Frontal cortex (tissue), 4 donors: Measurements from ENCODE around the gene GLP2R. TPM values are rescaled to one million over a fixed set of nuclear protein-coding genes. Genes with fewer than 3 reads are reported as not detected.

ENCODE experiments used
- DNase-seq, 2 donors: peaks; one replicate each; pipeline ENCODE4 v3.0.0; 2012; ENCODE audit warnings: low spot score in 2 of 2
- FAIRE-seq: peaks from 2 replicates; lab custom pipeline; 2012; peaks lifted over from hg19 to GRCh38; lab: Jason Lieb, UNC
- total RNA-seq: library from RNA; depleted of rRNA; stranded (reverse); fragments of >200 nt; gene quantifications from one replicate; pipeline ENCODE4 v1.2.3, GENCODE V29; 2014
- donor health status: control.
- donor health status: control.
- donor health status: control.

Gene GLP2R
- total RNA-seq, 1 donor from 2014 or later: not detected

- FAIRE-seq (no peak), DNase-seq (no peak)
Measured at GRCh38 chr17:9887508-9887907, 61.8 kb downstream of the GLP2R start.

GRCh38 chr17:9890124-9890523 is 64.4 kb downstream of the GLP2R start:
- FAIRE-seq (no peak), DNase-seq (no peak)

DNA sequence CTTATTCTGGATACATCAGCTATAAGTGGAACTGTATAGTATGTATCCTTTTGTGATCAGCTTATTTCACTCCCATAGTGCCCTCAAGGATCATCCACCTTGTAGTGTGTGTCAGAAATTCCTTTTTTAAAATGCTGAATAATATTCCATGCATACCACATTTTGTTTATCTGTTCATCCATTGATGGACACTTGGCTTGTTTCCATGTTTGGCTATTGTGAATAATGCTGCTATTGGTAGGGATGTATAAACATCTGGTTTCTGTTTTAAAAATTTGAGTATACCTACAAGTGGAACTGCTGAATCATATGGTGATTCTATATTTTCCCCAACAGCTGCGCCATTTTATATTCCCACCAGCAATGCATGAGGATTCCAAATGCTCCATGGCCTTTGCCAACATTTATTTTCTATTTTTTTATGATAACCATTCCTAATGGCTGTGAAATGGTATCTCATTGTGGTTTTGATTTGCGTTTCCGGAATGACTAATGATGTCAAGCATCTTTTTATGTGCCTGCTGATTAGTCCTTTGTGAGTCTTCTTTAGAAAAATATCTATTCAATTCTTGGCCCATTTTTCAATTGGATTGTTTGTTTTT is 67.8 kb downstream of the GLP2R start:
- FAIRE-seq: no peak
- DNase-seq: no peak

DNA sequence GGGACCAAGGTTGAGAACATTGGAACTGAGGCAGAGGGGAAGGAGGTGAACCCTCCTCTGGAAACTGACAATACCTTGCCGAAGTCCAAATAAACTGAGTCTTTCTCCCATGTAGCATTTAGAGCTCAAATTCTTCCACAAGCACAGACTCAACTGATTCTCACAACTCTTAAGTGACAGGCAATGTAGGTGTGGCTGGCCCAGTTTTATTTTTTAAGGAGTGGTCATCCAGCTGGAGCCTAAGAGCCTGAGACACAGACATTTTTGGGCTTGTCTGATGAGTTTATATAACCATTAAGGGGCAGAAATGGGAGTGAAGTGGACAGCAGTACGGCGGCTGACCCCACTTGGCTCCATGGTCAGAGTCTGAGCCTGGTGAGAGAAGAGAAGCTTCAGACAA is 68.5 kb downstream of the GLP2R start:
- FAIRE-seq: no peak
- no peak for DNase-seq

DNA sequence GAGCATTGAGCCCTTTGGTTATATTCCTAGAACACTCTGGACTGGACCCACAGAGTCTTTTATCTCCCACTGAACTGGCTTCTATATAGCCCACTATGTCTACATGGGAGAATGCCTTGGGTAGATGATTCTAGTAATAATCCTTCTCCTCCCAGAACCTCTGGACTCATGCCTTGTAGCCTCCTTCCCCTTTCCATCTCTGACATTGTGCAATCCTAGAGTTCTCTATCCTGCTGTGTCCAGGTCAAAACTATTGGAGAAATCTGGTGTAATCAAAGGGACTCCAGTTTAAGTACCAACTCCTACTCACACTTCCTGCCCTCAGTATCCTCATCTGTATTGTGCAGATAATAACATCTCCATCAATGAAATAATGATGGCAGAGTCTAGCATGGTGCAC is 70.2 kb downstream of the GLP2R start:
- DNase-seq: no peak
- no peak for FAIRE-seq

DNA sequence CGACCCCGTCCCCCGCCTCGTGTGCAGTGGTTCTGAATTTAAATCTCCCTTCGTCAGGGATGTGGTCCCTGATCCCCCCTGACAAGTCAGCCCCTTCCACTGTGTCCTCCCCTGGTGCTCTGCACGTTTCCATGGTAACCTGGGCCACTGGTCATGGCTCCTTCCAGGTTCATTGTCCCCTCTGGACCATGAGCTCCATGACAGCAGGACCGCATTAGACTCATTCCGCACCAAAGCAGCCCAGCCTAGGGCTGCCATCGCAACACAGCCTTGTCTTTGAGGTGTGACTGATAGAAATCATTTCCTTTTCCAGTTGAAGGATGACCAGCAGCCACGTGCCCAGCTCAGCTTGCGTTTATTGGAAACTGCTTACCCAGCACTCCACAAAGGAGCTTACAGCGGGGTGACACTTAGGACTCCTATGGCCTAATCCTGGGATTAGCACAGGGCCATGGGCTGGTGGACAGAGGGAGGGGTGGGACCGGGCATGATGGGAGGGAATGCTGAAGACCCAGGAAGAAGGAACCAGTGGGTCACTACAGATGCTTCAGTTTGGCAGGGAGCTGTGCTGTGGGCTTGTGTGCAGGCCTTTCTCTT is 71.7 kb downstream of the GLP2R start:
- FAIRE-seq (no peak), DNase-seq (no peak)

DNA sequence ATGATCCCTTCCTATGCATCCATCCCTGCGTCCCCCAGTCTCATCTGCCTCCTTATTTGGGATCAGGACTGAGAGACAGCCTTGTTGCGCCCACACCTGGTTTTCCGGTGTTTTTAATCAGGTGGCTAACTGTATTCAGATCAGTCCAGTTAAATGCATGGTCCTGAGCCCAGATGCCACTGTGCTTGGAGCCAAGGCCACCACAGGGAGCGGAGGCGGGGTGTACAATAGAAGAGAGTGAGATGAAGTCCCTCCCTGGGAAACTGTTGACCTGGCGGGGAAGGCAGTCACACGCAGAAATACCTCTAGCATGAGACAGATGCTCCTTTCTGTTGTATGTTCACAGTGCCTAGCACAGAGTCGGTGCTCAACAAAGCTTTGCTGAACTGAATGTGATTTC is 73.1 kb downstream of the GLP2R start:
- no peak for DNase-seq

GRCh38 chr17:9899280-9900043 is 73.7 kb downstream of the GLP2R start:
- DNase-seq: no peak
- no peak for FAIRE-seq

More for the DNA sequence above, 73.1 kb downstream of the GLP2R start:
- no peak for FAIRE-seq

GRCh38 chr17:9900044-9900594 is 74.4 kb downstream of the GLP2R start:
- no peak for DNase-seq
- no peak for FAIRE-seq

- DNase-seq (no peak), FAIRE-seq (no peak)
Measured at GRCh38 chr17:9900784-9901183, 75.1 kb downstream of the GLP2R start.

DNA sequence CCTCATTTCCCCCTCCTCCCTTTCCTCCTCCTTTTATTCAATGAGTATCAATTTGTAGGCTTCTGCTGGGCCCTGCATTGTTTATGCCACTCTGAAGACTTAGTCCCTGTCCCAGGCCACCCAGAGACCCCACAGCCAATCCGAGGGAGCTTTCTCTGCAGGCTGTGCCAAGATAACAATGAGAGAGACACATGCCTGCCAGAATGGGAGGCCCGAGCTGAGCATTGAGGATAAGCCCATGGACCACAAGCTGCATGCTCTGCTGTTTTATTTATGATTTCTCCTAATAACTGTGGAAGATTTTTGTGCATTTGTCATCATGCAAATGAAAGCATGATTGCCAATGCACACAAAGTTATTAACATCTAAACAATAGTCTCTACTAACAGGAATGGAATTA is 76.4 kb downstream of the GLP2R start:
- no peak for FAIRE-seq

DNA sequence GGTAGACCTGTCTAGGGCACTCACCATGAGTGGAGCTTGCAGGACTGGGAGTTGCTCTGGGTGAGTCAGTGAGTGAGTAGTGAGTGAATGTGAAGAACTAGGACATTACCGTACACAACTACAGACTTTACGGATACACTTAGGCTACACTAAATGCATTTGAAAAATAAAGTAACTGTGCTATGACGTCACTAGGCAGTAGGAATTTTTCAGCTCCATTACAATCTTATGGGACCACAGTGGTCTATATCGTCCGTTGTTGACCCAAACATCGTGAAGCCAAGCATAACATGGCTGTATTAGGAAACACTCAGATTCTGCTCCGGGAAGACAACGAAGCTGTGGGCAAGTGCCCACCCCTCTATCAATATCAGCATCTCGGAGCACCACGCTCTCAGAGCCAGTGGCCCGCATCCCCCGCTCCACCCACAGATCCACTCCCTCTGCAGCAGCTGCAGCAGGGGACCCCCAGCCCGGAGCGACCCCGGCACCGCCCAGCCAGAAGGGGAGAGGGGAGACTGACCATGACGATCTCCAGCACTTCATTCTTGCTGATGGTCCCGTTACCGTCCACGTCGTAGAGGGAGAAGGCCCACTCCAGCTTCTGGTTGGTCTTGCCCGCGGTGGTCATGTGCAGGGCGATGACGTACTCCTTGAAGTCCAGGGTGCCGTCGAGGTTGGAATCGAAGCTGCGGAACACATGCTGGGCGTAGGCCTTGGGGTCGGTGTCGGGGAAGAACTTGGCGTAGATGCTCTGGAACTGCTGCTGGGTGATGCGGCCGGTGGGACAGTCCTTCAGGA is 78.8 kb downstream of the GLP2R start:
- DNase-seq: no peak
- no peak for FAIRE-seq

More for the DNA sequence above, 76.4 kb downstream of the GLP2R start:
- no peak for DNase-seq

GRCh38 chr17:9905078-9905415 is 79.3 kb downstream of the GLP2R start, which contains the start of gene RCVRN:
Gene RCVRN (minus strand): TSS chr17:9905271. CDS start chr17:9905180, 91 bp downstream.
- FAIRE-seq (no peak), DNase-seq (no peak)

DNA sequence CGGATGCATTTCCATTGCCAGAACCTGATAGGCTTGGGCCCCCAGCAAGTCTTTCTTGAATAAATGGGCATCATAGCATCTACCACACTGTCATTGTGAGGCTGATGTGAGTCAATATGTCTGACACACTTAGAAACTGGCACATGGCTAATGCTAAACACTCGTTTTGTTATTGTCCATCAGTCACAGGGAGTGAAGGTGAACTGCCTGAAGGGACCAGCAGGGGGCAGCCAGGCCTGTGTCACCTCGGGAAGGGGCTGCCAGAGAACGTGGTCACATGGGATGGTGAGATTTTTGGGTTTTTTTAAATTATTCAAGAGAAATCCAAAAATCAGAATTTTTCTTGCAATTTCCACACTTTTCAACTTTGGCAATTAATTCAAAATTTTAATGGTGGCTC is 80.2 kb downstream of the GLP2R start:
- FAIRE-seq: no peak
- peak; percentile 61 to 63 for DNase-seq

DNA sequence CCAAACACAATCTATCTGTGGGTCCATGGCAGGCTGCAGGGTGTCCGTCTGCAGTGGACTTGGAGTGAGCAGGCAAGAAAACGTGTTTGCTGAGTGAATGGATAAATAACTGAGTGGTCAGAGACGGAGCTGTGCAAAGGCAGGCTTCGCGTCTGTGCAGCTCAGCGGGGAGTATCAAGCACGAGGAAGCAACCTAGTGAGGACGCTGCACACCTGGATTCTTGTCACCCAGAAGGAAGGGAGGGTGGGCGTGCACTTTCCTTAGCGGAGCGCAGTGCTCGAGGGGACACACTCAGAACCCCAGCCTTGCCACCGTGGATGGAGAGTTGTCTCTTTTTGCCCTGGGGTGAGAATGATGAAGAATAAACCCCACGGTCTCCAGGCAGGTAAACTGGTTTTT is 80.9 kb downstream of the GLP2R start:
- FAIRE-seq (no peak), DNase-seq (no peak)

- DNase-seq (no peak), FAIRE-seq (no peak)
Measured at GRCh38 chr17:9907131-9907530, 81.4 kb downstream of the GLP2R start.

DNA sequence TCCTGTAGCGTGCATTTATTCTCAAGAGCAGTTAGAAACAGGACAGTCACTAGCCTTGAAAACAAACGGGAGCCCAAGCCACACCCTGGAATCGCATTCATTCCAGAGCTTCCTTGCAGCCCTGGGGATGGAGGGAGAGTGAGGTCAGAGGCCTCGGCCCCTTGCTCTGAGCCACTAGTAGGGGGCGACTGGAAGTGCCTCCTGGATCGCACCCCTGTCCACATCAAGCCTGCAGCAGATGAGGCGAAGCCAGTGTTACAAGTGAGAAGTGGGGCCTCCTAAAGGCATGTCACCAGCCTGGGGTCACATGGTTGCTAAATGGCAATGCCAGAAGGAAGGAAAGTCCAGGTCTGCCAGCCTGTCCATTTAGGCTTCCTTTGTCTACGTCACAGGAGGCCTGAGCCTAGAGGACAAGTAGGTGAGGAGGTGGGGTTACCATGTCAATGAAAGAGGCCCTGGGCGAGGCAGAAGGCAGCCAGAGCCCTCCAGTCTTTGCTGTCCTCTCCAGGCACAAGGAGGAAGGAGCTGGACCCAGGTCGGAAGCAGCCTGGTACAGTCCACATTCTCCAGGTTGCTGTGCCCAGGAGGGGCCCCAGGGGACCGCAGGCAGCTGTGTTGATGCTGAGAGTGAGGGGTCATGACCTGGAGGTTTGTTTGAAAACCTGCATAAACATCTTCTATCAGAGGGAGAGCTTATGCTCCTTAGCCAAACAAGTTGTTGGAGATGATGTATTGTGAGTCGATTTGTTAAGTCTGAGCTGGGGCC is 82.3 kb downstream of the GLP2R start:
- DNase-seq (no peak), FAIRE-seq (no peak)

DNA sequence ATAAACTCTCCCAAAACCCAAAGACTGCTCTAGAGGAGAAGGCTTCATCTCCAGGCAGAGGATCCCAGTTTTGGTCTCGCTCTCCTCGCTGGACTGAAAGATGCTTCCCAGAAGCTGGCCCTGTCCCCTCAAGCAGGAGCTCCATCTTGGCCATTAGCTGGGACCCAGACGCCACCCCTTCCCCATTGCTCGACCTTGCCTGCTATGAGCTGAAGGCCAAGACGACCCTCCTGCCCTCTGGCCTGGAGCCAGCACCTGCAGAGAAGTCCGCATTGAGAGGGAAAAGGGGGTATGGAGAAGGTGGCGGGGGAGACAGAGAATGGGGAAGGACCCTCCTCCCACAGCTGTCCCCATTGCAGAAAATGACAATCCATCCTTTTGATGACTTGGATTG is 82.9 kb downstream of the GLP2R start:
- DNase-seq (no peak), FAIRE-seq (no peak)

GRCh38 chr17:9911089-9911488 is 85.4 kb downstream of the GLP2R start:
- DNase-seq (no peak), FAIRE-seq (no peak)
